WERI-Rb-1 (cell line): ENCODE measurements around the gene TMEM132D.
A peak's percentile ranks its signal among the peaks of the same experiment; 100 is the strongest.

Experiments
- DNase-seq: peaks from one replicate; pipeline ENCODE4 v3.0.0-alpha.2; 2020
- H3K27ac ChIP-seq: fragments of 250-450 bp; sonication (Bioruptor Pico); 2 replicates; pipeline ENCODE4 v1.5.1; 2020; ENCODE audit warnings: mild to moderate bottlenecking, moderate library complexity
- H3K27me3 ChIP-seq: fragments of 250-450 bp; sonication (Bioruptor Pico); 2 replicates; pipeline ENCODE4 v1.5.1; 2021; ENCODE audit warnings: mild to moderate bottlenecking, low read depth, moderate library complexity; ENCODE audit not compliant: insufficient read depth, severe bottlenecking
- H3K36me3 ChIP-seq: fragments of 250-450 bp; sonication (Bioruptor Pico); 2 replicates; pipeline ENCODE4 v1.5.1; 2020; ENCODE audit warnings: mild to moderate bottlenecking, moderate library complexity
- H3K4me3 ChIP-seq: 2 replicates; pipeline ENCODE4 v1.5.1; 2011; ENCODE audit warnings: low read depth, mild to moderate bottlenecking, control low read depth, low read length
- H3K9me3 ChIP-seq: fragments of 250-450 bp; sonication (Bioruptor Pico); 2 replicates; pipeline ENCODE4 v1.5.1; 2021; ENCODE audit warnings: mild to moderate bottlenecking, moderate library complexity; ENCODE audit not compliant: severe bottlenecking
- CTCF ChIP-seq: IDR thresholded peaks from 2 replicates; pipeline ENCODE4 v1.5.1; 2011; ENCODE audit warnings: low read depth, mild to moderate bottlenecking, control low read depth, inconsistent platforms, low read length

Gene TMEM132D

DNA sequence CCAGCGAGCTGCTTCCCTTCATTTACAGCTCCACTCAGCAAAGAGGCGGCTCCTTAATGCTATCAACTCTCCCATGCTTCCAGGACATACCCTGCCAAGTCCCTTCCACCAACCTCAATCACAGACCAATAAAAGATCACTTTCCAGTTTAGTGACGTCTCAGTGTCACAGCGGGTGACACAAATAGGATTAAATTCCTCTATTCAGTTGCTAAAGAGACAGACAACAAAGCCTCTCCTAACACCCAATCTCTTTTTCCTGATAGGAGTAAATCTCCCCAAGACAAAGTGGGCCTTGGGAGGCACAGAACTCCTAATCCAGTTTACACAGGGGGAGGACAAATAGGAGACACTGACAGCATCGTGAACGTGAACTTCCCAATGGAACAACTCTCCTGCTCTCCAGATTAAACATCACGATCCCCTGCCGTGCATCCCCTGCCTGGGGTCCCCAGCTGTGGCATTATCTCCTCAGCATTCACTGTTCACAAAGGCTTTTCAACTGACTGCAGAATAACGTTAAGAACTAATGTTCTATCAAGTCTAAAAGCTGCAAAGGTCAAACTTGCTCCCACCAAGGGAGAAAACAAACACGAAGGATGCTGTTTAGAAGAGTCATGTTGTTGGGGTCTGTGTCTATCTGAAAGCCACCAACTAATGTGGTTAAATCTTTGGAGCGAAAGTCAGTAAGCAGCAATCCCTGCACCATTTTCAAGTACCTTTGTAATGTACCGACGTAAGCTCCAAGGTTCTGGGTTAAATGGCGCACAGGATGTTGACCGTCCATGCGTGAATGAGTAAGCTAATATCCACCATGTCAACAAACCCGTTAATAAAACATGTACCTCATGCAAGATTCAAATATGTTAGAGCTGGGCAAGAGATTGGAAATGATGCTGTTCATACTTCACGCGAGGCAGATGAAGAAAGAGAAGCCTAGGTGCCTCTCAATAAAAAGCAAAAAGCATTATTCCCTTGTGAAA, 31.5 kb downstream of the TMEM132D start:
- Histone ChIP-seq H3K4me3 (peak overlapping the region; percentile 18), H3K27me3 (peaks cover 33% of the 10 kb centered on the region)
- DNase-seq = peak; percentile 44

DNA sequence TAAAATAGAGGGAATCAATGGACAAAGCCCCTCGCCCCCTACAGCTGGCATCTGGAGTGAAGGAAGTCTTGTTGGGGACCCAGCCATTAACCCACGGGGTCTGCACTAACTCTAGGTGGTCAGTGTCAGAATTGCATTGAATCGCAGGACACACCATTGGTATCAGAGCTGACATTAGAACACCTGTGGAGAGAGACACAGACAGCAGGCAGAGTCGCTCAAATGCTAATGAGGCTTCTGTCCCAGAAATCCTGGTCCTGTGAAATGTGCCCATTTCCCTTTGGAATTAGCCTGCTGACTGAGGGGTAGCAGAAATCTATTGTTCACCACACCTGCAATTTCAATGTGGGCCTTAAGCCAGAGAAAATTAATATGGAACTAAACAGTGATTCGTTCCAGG, 33.0 kb downstream of the TMEM132D start:
- peaks cover 23% of the 10 kb centered on the region for H3K27me3 ChIP-seq
- no peak for DNase-seq
- H3K4me3 ChIP-seq = no peak overlapping the region
- H3K36me3 ChIP-seq = no peaks in the 10 kb centered on the region
- TF ChIP-seq CTCF = no peak
- H3K9me3 ChIP-seq = no peaks in the 10 kb centered on the region
- no peak overlapping the region for H3K27ac ChIP-seq

More for the DNA sequence above, 31.5 kb downstream of the TMEM132D start:
- Histone ChIP-seq H3K27ac (no peak overlapping the region), H3K36me3 (no peaks in the 10 kb centered on the region), H3K9me3 (peaks cover 4% of the 10 kb centered on the region)
- no peak for TF ChIP-seq CTCF

DNA sequence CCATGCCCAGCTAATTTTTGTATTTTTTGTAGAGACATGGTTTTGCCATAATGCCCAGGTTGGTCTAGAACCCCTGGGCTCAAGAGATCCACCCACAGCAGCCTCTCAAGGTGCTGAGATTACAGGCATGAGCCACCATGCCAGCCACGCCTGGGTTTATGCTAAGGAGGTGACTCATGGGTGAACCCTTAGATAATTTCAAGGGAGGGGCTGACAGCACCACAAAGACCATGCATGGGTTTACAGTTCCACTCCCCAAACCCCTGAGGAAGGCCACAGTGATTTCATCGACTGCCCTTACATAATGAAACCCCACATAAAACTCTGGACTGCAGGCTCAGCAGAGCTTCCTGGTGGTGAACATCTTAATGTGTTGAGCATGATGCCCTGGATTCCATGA, 33.7 kb downstream of the TMEM132D start:
- Histone ChIP-seq H3K9me3 (no peaks in the 10 kb centered on the region), H3K4me3 (no peak overlapping the region), H3K27me3 (peaks cover 20% of the 10 kb centered on the region), H3K36me3 (no peaks in the 10 kb centered on the region), H3K27ac (no peak overlapping the region)
- no peak for TF ChIP-seq CTCF
- DNase-seq = no peak

DNA sequence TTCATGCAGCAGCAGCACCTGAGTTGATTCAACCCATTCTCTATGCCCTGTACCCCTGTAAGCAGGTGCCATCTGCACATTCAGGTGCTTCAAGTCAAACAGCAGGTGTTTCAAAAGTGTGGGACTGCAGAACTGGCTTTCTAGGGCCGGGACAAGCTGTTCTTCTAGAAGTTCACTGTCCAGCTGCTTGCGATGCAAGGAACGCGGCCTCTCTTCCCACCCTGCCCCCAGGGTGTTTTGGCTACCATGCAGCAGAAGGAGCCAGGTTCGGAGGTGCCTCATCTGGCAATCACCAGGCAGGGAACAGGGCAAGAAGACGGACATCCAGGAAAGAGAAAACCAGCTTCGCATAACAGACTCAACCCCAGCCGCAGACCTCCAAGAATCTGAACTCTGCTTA, 35.2 kb downstream of the TMEM132D start:
- Histone ChIP-seq H3K36me3 (no peaks in the 10 kb centered on the region), H3K27me3 (peaks cover 15% of the 10 kb centered on the region), H3K27ac (no peak overlapping the region), H3K9me3 (no peaks in the 10 kb centered on the region), H3K4me3 (no peak overlapping the region)
- no peak for TF ChIP-seq CTCF
- DNase-seq = no peak

DNA sequence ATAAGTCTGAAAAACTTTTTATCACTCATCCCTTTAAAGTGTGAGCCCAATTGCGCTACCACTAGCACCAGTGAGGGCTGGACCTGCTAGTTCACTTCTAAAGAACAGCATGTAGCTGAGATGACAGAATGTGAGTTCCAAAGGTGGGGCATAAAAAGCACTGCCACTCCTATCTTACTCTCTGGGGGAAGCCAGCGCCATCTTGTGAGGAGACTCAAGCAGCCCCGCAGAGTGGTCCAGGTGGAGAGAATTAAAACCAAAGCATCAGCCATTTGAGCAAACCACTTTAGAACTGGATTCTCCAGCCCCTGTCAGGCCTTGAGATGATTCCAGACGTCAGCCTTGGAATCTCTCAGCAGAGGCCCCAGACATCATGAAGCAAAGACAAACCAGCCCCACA, 39.9 kb downstream of the TMEM132D start:
- peak; percentile 45; the same call in 1 of the 2 replicates for TF ChIP-seq CTCF
- peak; percentile 30 for DNase-seq
- Histone ChIP-seq H3K27ac (no peak overlapping the region), H3K9me3 (no peaks in the 10 kb centered on the region), H3K27me3 (no peaks in the 10 kb centered on the region), H3K4me3 (no peak overlapping the region), H3K36me3 (no peaks in the 10 kb centered on the region)
